Activated gamma-delta T cell treated with Interleukin-2 at 50 U/mL for 16 hours (primary cell): ENCODE results near the gene TMEM218.

ENCODE experiments used
- DNase-seq: peaks from one replicate; pipeline ENCODE4 v3.0.0-alpha.2; 2020

TMEM218 gene

DNA sequence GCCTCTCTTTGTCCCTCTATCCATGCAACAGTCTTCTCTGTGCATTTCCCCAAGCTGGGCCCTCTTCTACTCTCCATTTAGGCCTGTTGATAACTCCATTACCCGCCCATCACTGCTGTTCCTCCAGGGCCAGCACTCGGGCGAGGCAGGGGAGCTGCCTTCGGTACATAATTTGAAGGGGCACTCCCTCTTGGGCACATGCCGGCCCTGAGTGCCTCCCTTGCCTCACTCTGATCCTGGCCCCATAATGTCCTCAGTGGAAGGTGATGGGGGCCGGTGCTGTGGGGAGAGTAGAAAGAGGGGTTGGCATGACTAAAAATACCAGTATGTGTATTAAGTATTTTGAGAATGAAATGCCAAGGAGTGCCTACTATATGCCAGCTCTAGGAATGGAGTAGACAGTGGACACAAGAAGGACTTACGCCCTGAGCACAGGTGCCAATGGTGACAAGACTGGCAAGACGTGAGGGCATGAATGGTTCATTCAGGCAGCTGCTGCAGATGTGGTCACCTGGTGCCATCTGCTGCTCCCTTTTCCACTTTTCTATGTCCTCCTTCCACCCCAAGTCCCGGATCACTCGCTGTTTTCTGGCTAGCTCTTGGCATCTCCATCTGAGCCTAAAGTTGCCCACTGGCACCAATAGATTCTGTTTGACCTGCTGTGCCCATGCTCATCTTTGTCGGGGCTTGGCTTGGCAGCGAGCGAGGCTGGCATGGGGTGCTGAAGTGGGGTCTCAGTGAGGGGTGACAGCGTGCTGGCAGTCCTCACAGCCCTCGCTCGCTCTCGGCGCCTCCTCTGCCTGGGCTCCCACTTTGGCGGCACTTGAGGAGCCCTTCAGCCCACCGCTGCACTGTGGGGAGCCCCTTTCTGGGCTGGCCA, 22.6 kb downstream of the TMEM218 start:
- DNase-seq = no peak

DNA sequence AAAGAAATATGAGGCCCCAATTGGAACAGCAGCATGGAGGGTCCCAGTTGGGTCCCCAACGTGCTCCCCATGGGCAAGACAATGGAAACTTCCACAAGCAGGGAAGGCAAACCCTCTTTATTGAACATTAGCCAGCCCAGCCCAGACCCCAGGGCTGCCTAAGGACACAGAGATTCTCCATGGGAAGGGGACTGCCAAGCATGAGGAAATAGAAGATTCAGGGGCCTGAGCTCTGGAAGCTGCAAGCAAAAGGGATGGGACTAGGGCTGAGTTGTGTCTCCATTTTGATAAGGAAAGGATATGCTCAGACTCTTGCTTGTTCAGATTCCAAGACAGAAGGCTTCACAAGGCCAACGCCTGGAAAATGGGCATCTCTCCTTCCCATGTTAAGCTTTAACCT, 23.3 kb downstream of the TMEM218 start:
- DNase-seq = no peak

DNA sequence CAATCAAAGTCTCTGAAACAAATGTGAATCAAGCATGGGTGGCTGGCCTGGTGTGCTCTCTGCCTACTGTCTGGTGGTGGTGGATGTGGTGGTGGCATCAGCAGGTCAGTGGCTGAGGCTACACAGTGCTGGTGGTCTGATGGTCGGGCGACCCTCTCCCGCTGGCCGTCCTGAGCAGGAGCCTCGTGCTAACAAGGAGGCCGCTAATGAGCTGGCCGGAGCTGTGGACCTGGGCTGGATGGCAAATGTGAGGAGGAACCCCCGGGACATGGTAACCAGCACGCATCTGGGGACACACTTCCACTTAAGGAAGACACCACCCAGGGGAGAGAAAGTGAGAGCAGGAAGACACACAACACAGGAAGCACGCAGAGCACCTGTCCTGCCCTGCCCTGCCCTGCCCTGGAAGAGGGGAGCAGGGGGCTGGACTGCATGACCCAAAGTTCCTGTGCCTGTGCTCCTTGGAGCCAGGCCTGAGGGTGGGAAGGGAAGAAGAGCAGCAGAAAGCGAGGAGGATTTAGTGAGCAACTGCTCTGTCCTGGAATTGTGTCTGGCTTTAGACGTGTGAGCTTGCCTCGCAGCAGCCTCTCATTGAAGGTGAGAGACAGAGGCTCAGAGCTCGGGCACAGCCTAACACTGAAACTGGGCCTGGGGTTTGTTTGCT, 24.7 kb downstream of the TMEM218 start:
- no peak for DNase-seq

GRCh38 chr11:125085301-125086081, 25.9 kb downstream of the TMEM218 start:
- no peak for DNase-seq

DNA sequence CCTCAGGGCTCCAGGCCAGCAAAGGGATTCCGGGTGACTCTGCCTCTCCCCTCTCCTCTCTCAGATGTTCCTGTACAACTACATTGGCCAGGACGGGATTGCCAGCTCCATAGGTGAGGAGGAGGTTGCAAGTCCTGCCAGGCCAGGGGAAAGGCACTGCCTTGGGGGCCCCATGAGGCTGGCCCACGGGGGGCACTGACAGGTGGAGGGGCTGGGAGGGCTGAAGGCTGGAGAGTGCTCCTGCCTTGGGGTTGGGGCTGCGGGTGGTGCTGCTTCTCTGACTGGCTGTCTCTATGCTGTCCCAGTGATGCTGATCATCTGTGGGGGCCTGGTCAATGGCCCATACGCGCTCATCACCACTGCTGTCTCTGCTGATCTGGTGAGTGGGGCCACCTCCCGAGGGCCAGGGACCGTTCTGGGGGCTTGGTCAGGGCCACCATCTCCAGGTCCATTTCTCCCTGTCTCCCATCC, 26.6 kb downstream of the TMEM218 start:
- no peak for DNase-seq

- DNase-seq = no peak
These were observed 27.4 kb downstream of the TMEM218 start for GRCh38 chr11:125084057-125084416.

DNA sequence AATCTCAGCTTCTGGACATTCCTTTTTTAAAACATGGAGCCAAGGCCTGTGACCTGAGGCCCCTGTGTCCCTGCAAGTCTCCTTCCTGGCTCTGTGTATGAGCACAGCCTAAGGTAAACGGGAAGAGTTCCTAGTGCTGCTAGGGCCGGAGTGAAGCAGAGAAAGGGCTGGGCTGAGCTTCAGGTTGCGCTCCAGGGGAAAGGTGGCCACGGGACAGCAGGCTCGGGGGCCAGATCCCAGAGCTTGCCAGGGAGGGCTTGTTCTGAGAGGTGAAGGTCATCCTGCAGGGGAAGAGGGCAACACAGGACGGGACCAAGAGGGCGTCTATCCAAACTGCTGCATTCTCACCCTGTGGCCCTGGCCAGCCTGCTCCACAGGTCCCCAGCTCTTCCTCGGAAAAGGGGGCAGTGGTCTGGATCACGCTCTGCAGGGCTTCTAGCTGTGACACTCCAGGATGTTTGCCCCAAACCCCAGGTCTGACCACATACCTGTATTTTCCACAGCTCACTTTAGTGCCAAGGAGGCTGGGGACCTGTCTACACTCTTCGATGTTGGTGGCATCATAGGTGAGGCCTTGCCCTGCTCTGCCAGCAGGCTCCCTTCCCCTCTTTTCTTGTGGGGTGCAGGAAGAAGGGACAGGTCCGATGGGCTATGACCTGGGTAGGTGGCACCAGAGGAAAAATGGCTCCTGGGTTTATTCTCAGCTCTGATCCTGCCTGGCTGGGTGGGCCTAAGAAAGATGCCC, 27.9 kb downstream of the TMEM218 start:
- DNase-seq = no peak

DNA sequence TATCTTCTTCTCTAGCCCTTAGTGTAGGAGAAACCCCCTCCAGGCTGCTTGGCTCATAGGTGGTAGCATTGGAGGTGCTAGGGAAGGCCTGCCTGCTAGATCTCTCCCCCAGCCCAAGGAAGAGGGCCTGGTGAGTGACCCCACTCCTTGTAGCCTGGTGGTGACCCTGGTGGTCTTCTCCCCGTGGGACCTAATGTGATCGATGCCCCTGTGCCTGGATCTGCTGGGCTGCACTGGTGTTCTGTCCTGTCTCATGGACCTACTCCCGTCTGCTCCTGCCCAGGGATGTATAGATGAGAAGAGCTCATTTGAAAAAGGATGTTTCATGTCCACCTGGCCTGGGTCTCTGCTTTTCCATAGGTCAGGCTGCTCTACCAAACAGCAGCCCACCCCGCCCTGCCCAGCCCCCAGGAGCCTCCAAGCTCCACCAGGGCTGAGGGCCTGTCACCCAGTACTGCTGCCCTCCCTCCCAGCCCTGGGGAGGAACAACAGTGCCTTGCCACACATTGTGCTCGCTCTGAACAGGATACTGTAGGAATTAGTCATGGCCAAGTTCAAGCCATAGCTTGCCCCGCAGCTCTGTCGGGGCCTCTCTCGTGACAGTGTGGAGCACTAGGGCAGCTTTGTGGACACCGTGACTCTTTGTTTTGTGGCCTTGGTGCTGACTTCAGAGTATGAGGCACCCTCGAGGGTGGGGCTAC, 28.7 kb downstream of the TMEM218 start:
- no peak for DNase-seq

DNA sequence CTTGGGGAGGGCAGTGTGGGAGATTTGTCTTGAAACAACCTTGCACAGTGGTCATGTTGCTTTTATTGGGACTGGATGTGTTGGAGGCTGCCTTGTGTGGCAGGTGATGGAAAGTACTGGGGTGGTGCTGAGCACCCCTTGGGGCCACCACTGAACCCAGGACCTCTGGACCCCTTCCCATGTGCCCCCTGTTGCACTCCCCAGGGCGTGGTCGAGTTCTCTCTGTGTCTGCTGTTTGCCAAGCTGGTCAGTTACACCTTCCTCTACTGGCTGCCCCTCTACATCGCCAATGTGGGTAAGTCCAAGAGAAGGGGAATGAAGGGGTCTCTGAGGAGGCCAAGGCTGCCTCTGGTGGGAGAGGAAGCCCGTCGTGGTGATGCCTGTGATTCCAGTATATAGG, 29.4 kb downstream of the TMEM218 start:
- no peak for DNase-seq

- no peak for DNase-seq
These were observed 30.2 kb downstream of the TMEM218 start for GRCh38 chr11:125081098-125081798.

GRCh38 chr11:125080531-125080911, 30.9 kb downstream of the TMEM218 start:
- no peak for DNase-seq

DNA sequence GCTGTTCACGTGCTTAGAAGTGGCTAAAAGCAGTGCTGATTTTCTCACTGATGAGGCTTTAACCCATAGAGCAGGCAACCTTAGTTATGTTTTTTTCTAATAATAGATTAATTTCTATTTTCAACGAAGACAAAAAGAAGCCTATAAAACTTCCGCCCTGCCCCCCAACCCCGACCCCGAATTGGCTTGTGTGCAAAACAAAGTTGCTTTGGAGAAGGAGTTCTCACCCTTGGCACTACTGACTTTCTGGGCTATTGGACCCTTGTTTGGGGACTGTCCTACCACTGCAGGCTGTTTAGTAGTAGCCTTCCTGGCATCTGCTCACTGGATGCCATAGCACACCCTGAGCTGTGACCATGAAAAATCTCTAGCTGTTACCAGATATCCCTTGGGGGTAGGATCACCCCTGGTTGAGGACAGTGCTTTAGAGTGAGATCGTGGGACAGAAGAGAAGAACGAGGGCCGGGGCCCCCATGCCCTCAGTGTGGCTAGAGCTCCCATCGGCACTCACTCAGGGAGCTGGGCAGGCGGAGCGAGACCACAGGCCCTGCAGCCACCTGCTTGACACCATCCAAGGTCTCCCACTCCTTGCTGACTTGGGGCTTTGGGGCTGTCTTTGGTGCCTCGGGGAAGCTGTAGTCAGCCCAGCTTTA, 31.4 kb downstream of the TMEM218 start:
- no peak for DNase-seq

GRCh38 chr11:125079151-125079877, 32.1 kb downstream of the TMEM218 start:
- DNase-seq = no peak

DNA sequence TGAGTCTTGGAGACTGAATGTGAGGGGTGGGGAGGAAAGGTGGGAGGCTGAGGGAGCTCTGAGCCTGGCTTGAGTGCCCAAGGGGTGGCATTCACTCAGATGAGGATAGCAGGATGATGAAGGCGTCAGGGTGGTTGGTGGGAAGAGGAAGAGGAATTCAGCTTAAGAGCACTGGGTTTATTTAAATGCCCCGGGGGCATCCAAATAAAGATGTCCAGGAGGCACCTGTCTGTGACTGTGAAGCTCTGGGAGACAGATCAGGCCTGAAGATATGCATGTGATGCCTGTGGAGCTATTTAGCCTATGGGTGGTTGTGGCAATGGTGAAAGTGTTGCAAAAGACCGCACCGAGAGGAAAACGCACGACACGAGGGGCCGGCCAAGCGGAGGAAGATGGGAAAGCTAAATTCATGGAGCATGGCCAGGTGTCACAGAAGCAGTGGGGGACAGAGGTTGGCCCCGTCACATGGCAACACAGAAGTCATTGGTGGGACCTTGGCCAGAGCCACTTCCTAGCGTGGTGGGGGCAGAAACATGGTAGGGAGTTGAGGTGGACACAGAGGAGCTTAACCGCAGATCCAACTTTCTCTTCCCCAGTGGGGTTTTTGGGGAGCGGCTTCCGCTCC, 32.8 kb downstream of the TMEM218 start:
- no peak for DNase-seq

DNA sequence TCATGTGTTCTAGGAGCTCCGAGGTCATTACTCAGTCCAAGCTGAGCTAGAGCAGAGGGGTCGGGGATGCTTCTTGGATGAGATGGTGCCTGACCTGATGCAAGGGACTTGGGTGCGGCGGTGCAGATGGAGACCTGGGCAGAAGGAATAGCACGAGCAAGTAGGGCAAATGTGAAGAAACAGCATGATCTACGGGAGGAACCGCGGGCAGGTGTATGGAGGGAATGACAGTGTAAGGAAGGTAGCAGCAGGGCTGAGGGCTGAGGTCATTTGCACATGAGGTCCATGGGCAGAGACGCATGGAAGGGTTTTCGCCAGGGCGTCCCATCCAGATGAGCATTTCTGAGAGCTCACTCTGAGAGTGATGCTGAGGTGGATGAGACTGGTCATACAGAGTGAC, 33.4 kb downstream of the TMEM218 start:
- no peak for DNase-seq

GRCh38 chr11:125076378-125076945, 35.0 kb downstream of the TMEM218 start:
- DNase-seq = no peak

DNA sequence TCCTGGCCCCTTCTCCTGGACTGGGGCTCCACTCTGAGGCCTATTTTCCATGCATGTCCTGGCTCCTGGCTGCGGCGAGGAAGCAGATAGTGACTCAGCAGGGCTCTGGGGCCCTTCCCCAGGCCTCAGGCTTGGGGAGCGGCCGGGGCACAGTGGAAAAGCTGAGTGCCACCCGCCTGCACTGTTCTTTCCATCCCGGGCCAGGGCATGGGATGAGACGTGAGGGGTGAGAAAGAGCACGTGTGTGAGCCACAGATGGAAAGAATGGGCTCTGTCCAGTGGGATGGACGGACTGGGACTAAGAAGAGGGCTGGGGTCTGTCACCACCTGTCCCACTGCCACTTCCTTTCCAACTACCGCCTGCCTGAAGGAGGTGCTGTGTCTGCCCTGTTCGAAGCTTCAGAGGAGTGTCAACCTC, 35.5 kb downstream of the TMEM218 start:
- DNase-seq = no peak

DNA sequence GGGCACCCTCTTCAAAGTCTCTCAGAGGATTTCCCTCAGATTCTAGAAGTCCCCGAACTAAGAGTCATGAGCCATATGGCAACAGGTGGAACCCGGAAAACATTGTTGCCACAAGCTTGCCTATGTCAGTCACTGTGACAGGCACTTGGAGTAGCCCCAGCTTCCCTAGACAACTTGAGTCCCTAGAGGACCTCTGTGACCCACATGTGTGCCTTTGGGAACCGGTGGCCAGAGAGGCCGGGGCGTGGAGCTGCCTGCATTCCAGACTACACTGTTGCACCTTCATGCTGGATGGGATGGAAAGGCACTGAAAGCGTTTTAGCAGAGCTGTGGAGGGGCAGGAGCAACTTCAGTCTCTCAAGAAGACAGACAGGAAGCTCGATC, 36.2 kb downstream of the TMEM218 start:
- no peak for DNase-seq

GRCh38 chr11:125074511-125075241, 36.8 kb downstream of the TMEM218 start:
- no peak for DNase-seq
